HCT116 (cell line): ENCODE results near the gene RNF32. TPM values are rescaled to one million over a fixed set of nuclear protein-coding genes. Genes with fewer than 3 reads are reported as not detected.

Experiments used
- ATAC-seq: fragments of 200-7000 bp; cut with Tn5 transposase; 2 replicates; pipeline ENCODE4 v1.9.1; 2020; ENCODE audit warnings: mild to moderate bottlenecking, moderate library complexity
- BruUV-seq: library from RNA; stranded (reverse); fragments of 400-500 nt; replicated peaks from 2 replicates; lab custom pipeline; 2021; lab: Mats Ljungman, UMichigan
- CTCF ChIA-PET: fragments of 300-600 bp; sonication (Branson Sonifier 250); formaldehyde crosslinking; loops from one replicate; lab custom pipeline; 2021; ENCODE audit warnings: antibody characterized with exemption; lab: Charles Lee
- POLR2A ChIA-PET: fragments of 300-600, 350-600 bp; sonication (Branson Sonifier 250); formaldehyde crosslinking; loops from one replicate; lab custom pipeline; 2021; ENCODE audit warnings: antibody characterized with exemption; lab: Charles Lee
- RAD21 ChIA-PET, 2 experiments: fragments of 300-600 bp; sonication (Branson Sonifier 250); formaldehyde crosslinking; loops; one replicate each; lab custom pipeline; 2023; ENCODE audit warnings: low total read pairs in 2 of 2; ENCODE audit not compliant: uncharacterized antibody in 2 of 2, unreplicated experiment in 2 of 2, low non-redundant PET in 1 of 2; lab: Charles Lee
- DNase-seq: peaks from one replicate; pipeline ENCODE4 v3.0.0-alpha.2; 2010; ENCODE audit warnings: low read depth, low spot score
- H2AFZ ChIP-seq: fragments of 200-600 bp; shearing (Covaris generic), sonication (generic); 2 replicates; pipeline ENCODE4 v1.6.1; 2017; ENCODE audit warnings: low read depth, mixed run types, mixed read lengths, antibody characterized with exemption, low read length; ENCODE audit not compliant: poor library complexity, severe bottlenecking
- H3K27ac ChIP-seq: 2 replicates; pipeline ENCODE4 v1.5.1; 2012; ENCODE audit warnings: low read depth, low read length
- H3K27me3 ChIP-seq: fragments of 200-600 bp; sonication (generic); 2 replicates; pipeline ENCODE4 v1.6.1; 2016; ENCODE audit warnings: mixed run types, low read length, mixed read lengths; ENCODE audit not compliant: insufficient read depth
- H3K36me3 ChIP-seq, 2 experiments: fragments of 200-500 bp in 1 of 2; fragments of 200-600 bp in 1 of 2; sonication (Bioruptor generic) in 1 of 2; sonication (generic) in 1 of 2; 2 replicates each; pipeline versions ENCODE4 v1.5.1 to v1.6.1; 2014 to 2016; ENCODE audit warnings: low read length in 2 of 2, inconsistent platforms in 1 of 2, mixed read lengths in 1 of 2, mixed run types in 1 of 2; ENCODE audit not compliant: insufficient read depth in 2 of 2, control insufficient read depth in 1 of 2
- H3K4me1 ChIP-seq, 2 experiments: fragments of 200-600 bp in 1 of 2; sonication (generic) in 1 of 2; 2 replicates each; pipeline versions ENCODE4 v1.5.1 to v1.6.1; 2012 to 2017; ENCODE audit warnings: low read length in 2 of 2, inconsistent platforms in 1 of 2, mild to moderate bottlenecking in 1 of 2, mixed read lengths in 1 of 2, mixed run types in 1 of 2, moderate library complexity in 1 of 2; ENCODE audit not compliant: insufficient read depth in 2 of 2, control insufficient read depth in 1 of 2
- H3K4me2 ChIP-seq: fragments of 200-600 bp; sonication (generic); 2 replicates; pipeline ENCODE4 v1.6.1; 2017; ENCODE audit warnings: mixed run types, low read length, mixed read lengths
- H3K4me3 ChIP-seq, 2 experiments: fragments of 200-600 bp in 1 of 2; sonication (generic) in 1 of 2; replicated peaks in 1 of 2; 2 replicates each; pipeline ENCODE4 v1.5.1; 2011 to 2016; ENCODE audit warnings: low read length in 2 of 2, control low read depth in 1 of 2, low read depth in 1 of 2, mild to moderate bottlenecking in 1 of 2, mixed read lengths in 1 of 2, mixed run types in 1 of 2
- H3K79me2 ChIP-seq: fragments of 200-600 bp; sonication (generic); 2 replicates; pipeline ENCODE4 v1.6.1; 2017; ENCODE audit warnings: mild to moderate bottlenecking, mixed run types, low read length, moderate library complexity, mixed read lengths; ENCODE audit not compliant: insufficient read depth
- H3K9ac ChIP-seq: fragments of 200-600 bp; sonication (generic); 2 replicates; pipeline ENCODE4 v1.6.1; 2016; ENCODE audit warnings: low read length, mixed read lengths
- H3K9me2 ChIP-seq: fragments of 200-600 bp; sonication (generic), shearing (Covaris generic); 2 replicates; pipeline ENCODE4 v1.6.1; 2017; ENCODE audit warnings: mixed run types, mild to moderate bottlenecking, moderate library complexity; ENCODE audit not compliant: insufficient read depth
- H3K9me3 ChIP-seq, 2 experiments: fragments of 200-500 bp in 1 of 2; fragments of 200-600 bp in 1 of 2; sonication (Bioruptor generic) in 1 of 2; sonication (generic) in 1 of 2; 2 replicates each; pipeline ENCODE4 v1.6.1; 2014 to 2017; ENCODE audit warnings: low read length in 2 of 2, mixed read lengths in 2 of 2, inconsistent platforms in 1 of 2, low read depth in 1 of 2, mild to moderate bottlenecking in 1 of 2, mixed run types in 1 of 2, moderate library complexity in 1 of 2; ENCODE audit not compliant: control insufficient read depth in 1 of 2, insufficient read depth in 1 of 2
- H4K20me1 ChIP-seq: fragments of 200-600 bp; sonication (generic), shearing (Covaris generic); 2 replicates; pipeline ENCODE4 v1.6.1; 2017; ENCODE audit warnings: mixed run types, mild to moderate bottlenecking, moderate library complexity; ENCODE audit not compliant: insufficient read depth
- ATF3 ChIP-seq: IDR thresholded peaks from 2 replicates; pipeline ENCODE4 v1.6.1; 2012
- CTCF ChIP-seq, 3 experiments: fragments of 200-600 bp in 1 of 3; sonication (generic) in 1 of 3; IDR thresholded peaks in 2 of 3; conservative IDR thresholded peaks in 1 of 3; 2 replicates each; pipeline ENCODE4 v1.5.1; 2012 to 2017; ENCODE audit warnings: low read depth in 2 of 3, low read length in 2 of 3, antibody characterized with exemption in 1 of 3, borderline replicate concordance in 1 of 3, control low read depth in 1 of 3, mild to moderate bottlenecking in 1 of 3, mixed read lengths in 1 of 3, mixed run types in 1 of 3, moderate library complexity in 1 of 3; ENCODE audit not compliant: insufficient read depth in 1 of 3
- EGR1 ChIP-seq: IDR thresholded peaks from 2 replicates; pipeline ENCODE4 v1.6.1; 2012; ENCODE audit warnings: low read depth
- EZH2 ChIP-seq: fragments of 200-600 bp; sonication (generic); IDR thresholded peaks from 2 replicates; pipeline ENCODE4 v1.6.1; 2017; ENCODE audit warnings: antibody characterized with exemption, mixed run types
- JUND ChIP-seq: IDR thresholded peaks from 2 replicates; pipeline ENCODE4 v1.6.1; 2012
- MAX ChIP-seq: IDR thresholded peaks from 2 replicates; pipeline ENCODE4 v1.6.1; 2012
- POLR2A ChIP-seq: IDR thresholded peaks from 2 replicates; pipeline ENCODE4 v1.7.0; 2011; ENCODE audit warnings: borderline replicate concordance; ENCODE audit not compliant: insufficient read depth, insufficient read length; ENCODE audit errors: extremely low read depth
- REST ChIP-seq: IDR thresholded peaks from 2 replicates; pipeline ENCODE4 v1.6.1; 2012; ENCODE audit warnings: low read depth
- SP1 ChIP-seq: IDR thresholded peaks from 2 replicates; pipeline ENCODE4 v1.6.1; 2012; ENCODE audit warnings: low read depth
- ZBTB33 ChIP-seq: IDR thresholded peaks from 2 replicates; pipeline ENCODE4 v1.6.1; 2011; ENCODE audit warnings: mild to moderate bottlenecking, low read length, moderate library complexity; ENCODE audit not compliant: insufficient replicate concordance; ENCODE audit errors: extremely low read depth
- intact Hi-C: fragments of 100-400 bp; cut with micrococcal nuclease; formaldehyde crosslinking; loops from 2 replicates; pipeline ENCODE4 v1.10.0; 2022
- total RNA-seq: library from RNA; stranded (reverse); gene quantifications from one replicate; pipeline ENCODE4 v1.2.1, GENCODE V29; 2021; ENCODE audit not compliant: unreplicated experiment

RNF32 gene
- total RNA-seq, 1 experiment from 2014 or later = 3.4 TPM

- Histone ChIP-seq H3K9me2 (no peaks in the 10 kb centered on the region), H3K27ac (no peak overlapping the region), H4K20me1 (no peaks in the 10 kb centered on the region), H3K9ac (no peak overlapping the region), H3K4me1 (no peaks in the 10 kb centered on the region), H3K79me2 (no peaks in the 10 kb centered on the region), H3K4me3 (no peak overlapping the region), H3K4me2 (no peak overlapping the region), H3K36me3 (peaks cover 4 to 7% of the 10 kb centered on the region in 2 experiments; a peak in 2 of 4 replicates), H2AFZ (no peak overlapping the region), H3K27me3 (no peaks in the 10 kb centered on the region), H3K9me3 (no peaks in the 10 kb centered on the region)
- ChIA-PET RAD21 (no interaction called here), CTCF (no interaction called here), POLR2A (no interaction called here)
- no peak for ATAC-seq
- BruUV-seq = no TSS peak
- TF ChIP-seq MAX (no peak), EZH2 (no peak), CTCF (IDR thresholded peaks at IDR 0.05 in 2 of 3, conservative IDR thresholded peaks at IDR 0.05 in 1 of 3; ENCODE audit: borderline replicate concordance in 1 of 3, insufficient read depth in 1 of 3, low read depth in 2 of 3, low read length in 2 of 3) (no peak), JUND (no peak), EGR1 (no peak), ATF3 (no peak), POLR2A (no peak), ZBTB33 (no peak), REST (no peak), SP1 (no peak)
- DNase-seq = no peak
- intact Hi-C loops = no loop called here
Observed at GRCh38 chr7:156684251-156684650, 43.7 kb downstream of the RNF32 start.
